OCI-LY3 (cell line): ENCODE results near the gene GCG.
A peak's percentile ranks its signal among the peaks of the same experiment; 100 is the strongest.

Source experiments
- H2AFZ ChIP-seq: fragments of 200-600, 300-600 bp; shearing (Covaris generic); 2 replicates; pipeline ENCODE4 v1.6.0; 2014; ENCODE audit warnings: antibody characterized with exemption, low read depth, low read length
- H3K27ac ChIP-seq: fragments of 200-600, 300-600 bp; sonication (generic); 2 replicates; pipeline ENCODE4 v1.5.1; 2014; ENCODE audit warnings: mild to moderate bottlenecking, low read length, moderate library complexity, mixed read lengths
- H3K27me3 ChIP-seq: fragments of 200-600, 300-600 bp; sonication (generic); 2 replicates; pipeline ENCODE4 v1.6.1; 2014; ENCODE audit warnings: low read depth, low read length, mixed read lengths
- H3K36me3 ChIP-seq: fragments of 200-600, 300-600 bp; sonication (generic); replicated peaks from 2 replicates; pipeline ENCODE3; 2014; ENCODE audit warnings: low read depth, low read length, mixed read lengths
- H3K4me1 ChIP-seq: fragments of 300-600, 200-600 bp; sonication (generic); 2 replicates; pipeline ENCODE4 v1.6.1; 2014; ENCODE audit warnings: low read length, mixed read lengths
- H3K4me2 ChIP-seq: fragments of 200-600, 300-600 bp; sonication (generic); 2 replicates; pipeline ENCODE4 v1.6.1; 2014; ENCODE audit warnings: low read length, mixed read lengths
- H3K4me3 ChIP-seq: fragments of 300-600, 200-600 bp; sonication (generic); 2 replicates; pipeline ENCODE4 v1.5.1; 2014; ENCODE audit warnings: antibody characterized with exemption, mild to moderate bottlenecking, low read length, moderate library complexity
- H3K79me2 ChIP-seq: fragments of 300-600, 200-600 bp; shearing (Covaris generic); 2 replicates; pipeline ENCODE4 v1.6.1; 2014; ENCODE audit warnings: mild to moderate bottlenecking, low read length, mixed read lengths
- H3K9ac ChIP-seq: fragments of 300-600, 200-600 bp; shearing (Covaris generic); 2 replicates; pipeline ENCODE4 v1.6.0; 2014; ENCODE audit warnings: mild to moderate bottlenecking, low read length, moderate library complexity
- H3K9me3 ChIP-seq: fragments of 200-600, 300-600 bp; shearing (Covaris generic); 2 replicates; pipeline ENCODE4 v1.6.1; 2014; ENCODE audit warnings: low read length, mixed read lengths; ENCODE audit not compliant: insufficient read depth
- H4K20me1 ChIP-seq: fragments of 200-600, 300-600 bp; sonication (generic); 2 replicates; pipeline ENCODE4 v1.6.1; 2016; ENCODE audit warnings: low read length, mixed read lengths; ENCODE audit not compliant: insufficient read depth
- CTCF ChIP-seq: fragments of 200-600, 300-600 bp; sonication (generic); IDR thresholded peaks from 2 replicates; pipeline ENCODE4 v1.5.1; 2014; ENCODE audit warnings: antibody characterized with exemption, low read length, low read depth
- EZH2phosphoT487 ChIP-seq: fragments of 200-600 bp; shearing (Covaris generic); IDR thresholded peaks from 2 replicates; pipeline ENCODE4 v1.6.1; 2018; ENCODE audit warnings: antibody characterized with exemption, mixed run types, low read depth

The GCG gene

DNA sequence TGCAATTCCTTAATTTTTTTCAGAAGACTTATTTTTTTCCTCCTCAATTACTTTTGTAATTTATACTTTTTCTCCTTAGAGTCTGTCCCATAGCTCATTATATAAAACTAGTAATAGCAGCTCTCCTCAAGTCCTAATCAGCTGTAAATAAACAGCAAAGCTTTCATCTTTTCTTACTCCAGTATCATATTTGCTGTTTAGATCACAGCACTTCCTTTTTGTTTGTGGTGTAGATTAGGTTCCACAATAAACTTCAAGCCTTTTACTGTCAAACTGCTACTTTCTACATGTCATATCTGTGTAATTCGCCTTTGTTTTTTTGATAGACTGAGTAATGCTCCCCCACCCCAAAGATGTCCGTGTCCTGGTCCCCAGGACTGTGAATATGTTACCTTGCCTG is 25.5 kb downstream of the GCG start:
- Histone ChIP-seq H3K36me3 (no peaks in the 10 kb centered on the region), H3K9ac (peak overlapping the region; percentile 23; the same call in 1 of the 2 replicates), H3K27me3 (no peaks in the 10 kb centered on the region), H3K27ac (peak overlapping the region; percentile 82), H3K4me1 (peaks cover 45% of the 10 kb centered on the region), H3K9me3 (no peaks in the 10 kb centered on the region), H2AFZ (no peak overlapping the region), H3K4me2 (peak overlapping the region; percentile 64), H4K20me1 (no peaks in the 10 kb centered on the region), H3K79me2 (no peaks in the 10 kb centered on the region), H3K4me3 (0 out of 2 replicates have a peak overlapping the region, but pooled peaks have one; percentile 3)
- no peak for TF ChIP-seq EZH2phosphoT487
- no peak for TF ChIP-seq CTCF

DNA sequence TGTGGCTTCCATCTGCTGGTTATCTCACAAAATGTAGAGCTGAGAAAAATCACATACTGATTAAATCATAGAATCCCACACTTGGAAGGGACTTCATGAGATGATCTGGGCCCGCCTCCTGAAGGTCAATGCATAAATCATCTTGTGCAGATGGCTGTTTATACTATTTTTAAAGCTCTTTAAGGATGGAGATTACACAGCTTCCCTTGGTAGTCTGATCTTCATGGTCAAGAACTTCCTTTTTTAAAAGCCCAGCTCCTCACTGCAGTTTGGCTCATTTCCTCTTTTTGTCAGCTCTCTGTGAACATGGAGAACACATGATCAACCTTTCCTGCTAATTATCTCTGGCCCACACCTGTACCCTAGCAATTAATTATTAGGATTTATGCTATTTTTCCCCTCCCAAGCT is 25.9 kb downstream of the GCG start:
- peaks cover 48% of the 10 kb centered on the region for H3K4me1 ChIP-seq
- no peaks in the 10 kb centered on the region for H3K36me3 ChIP-seq
- H2AFZ ChIP-seq: no peak overlapping the region
- no peaks in the 10 kb centered on the region for H3K79me2 ChIP-seq
- H3K9ac ChIP-seq: peak overlapping the region; percentile 11; the same call in 1 of the 2 replicates
- no peaks in the 10 kb centered on the region for H3K27me3 ChIP-seq
- peak overlapping the region; percentile 82 for H3K27ac ChIP-seq
- peak overlapping the region; percentile 27 for H3K4me3 ChIP-seq
- peak overlapping the region; percentile 64 for H3K4me2 ChIP-seq
- TF ChIP-seq EZH2phosphoT487 (no peak), CTCF (no peak)
- H3K9me3 ChIP-seq: no peaks in the 10 kb centered on the region
- H4K20me1 ChIP-seq: no peaks in the 10 kb centered on the region

DNA sequence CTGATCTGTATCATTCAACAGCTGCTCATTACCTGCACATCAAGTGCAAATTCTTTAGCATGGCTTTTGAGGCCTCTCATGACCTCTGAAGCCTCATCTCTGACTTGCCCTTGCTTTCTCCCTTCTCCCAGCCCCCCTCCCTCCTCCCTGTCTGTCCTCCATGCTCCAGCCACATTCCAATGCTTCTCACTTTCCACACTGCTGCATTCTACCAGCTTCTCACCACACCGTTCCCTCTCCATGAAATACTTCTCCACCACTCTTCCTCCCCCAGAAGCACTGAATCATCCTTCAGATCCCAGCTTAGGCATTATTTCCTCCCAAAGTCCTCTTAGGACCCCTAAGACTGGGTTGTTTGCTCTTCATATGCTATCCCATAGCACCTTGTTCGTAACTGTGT is 26.9 kb downstream of the GCG start:
- H3K27ac ChIP-seq: peak overlapping the region; percentile 82
- no peak overlapping the region for H2AFZ ChIP-seq
- H3K4me2 ChIP-seq: peak overlapping the region; percentile 64
- no peaks in the 10 kb centered on the region for H3K79me2 ChIP-seq
- H3K9ac ChIP-seq: peak overlapping the region; percentile 11; the same call in 1 of the 2 replicates
- no peak overlapping the region for H3K4me3 ChIP-seq
- no peaks in the 10 kb centered on the region for H3K27me3 ChIP-seq
- no peaks in the 10 kb centered on the region for H3K9me3 ChIP-seq
- H3K4me1 ChIP-seq: peaks cover 48% of the 10 kb centered on the region
- TF ChIP-seq CTCF: no peak
- TF ChIP-seq EZH2phosphoT487: no peak
- no peaks in the 10 kb centered on the region for H3K36me3 ChIP-seq
- no peaks in the 10 kb centered on the region for H4K20me1 ChIP-seq

DNA sequence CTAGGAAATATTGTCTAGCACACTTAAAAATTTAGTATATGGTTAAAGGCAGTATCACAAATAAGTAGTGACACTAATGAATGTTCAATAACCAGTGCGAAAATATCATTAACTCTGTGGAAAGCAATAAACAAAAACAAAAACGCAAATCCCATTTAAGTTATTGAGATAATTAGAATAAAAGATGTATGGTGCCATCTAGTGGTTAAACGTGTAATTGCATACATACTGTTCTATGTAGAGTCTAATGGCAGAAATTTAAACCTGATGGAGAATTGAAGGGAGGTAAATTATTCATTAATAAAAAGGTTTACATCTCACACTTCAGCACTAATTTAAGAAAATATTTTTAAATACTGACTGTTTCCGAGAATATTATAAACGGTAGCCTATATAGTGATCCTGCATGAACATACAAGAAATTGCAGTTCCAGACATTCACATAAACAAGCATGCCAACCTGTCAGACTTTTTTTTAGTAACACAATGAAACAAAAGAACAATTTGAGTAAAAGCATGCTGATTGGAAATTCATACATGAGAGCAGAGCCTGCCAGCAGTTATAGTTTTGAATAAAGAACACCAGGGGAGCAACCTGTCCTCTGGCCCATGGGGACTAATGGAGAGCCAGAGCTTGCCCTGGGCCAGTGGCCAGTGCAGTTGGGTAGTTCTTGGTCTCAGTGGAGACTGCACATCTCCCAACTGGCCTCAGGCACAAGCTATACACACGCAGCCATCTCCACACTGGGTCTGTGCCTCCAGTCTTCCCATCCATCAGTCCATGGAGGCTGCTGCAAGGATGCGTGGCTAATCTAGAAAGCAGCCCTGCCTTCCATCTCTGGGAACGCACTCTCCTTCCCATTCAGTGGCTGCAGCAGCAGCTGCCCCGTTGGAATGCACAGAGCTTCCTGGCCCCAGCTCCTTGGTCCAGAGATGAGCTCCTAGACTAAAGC is 28.0 kb downstream of the GCG start:
- Histone ChIP-seq H3K79me2 (no peaks in the 10 kb centered on the region), H3K27ac (no peak overlapping the region), H3K4me3 (no peak overlapping the region), H3K9ac (no peak overlapping the region), H2AFZ (no peak overlapping the region), H3K4me1 (peaks cover 46% of the 10 kb centered on the region), H3K36me3 (no peaks in the 10 kb centered on the region), H3K9me3 (no peaks in the 10 kb centered on the region), H3K27me3 (no peaks in the 10 kb centered on the region), H4K20me1 (no peaks in the 10 kb centered on the region), H3K4me2 (no peak overlapping the region)
- TF ChIP-seq EZH2phosphoT487 (no peak), CTCF (peak; percentile 83)
